GM19463 (cell line): ENCODE results near the gene SLC6A17.

Experiments
- ATAC-seq: cut with Tn5 transposase; IDR thresholded peaks from one replicate; pipeline ENCODE4 v1.9.1; 2021; ENCODE audit warnings: mild to moderate bottlenecking, moderate library complexity; ENCODE audit not compliant: unreplicated experiment

SLC6A17 gene

GRCh38 chr1:110237386-110238152 lies 87.3 kb downstream of the SLC6A17 start:
- peak; percentile 42 for ATAC-seq

GRCh38 chr1:110239441-110240430 lies 89.4 kb downstream of the SLC6A17 start:
- no peak for ATAC-seq

- no peak for ATAC-seq
Observed at GRCh38 chr1:110240476-110241210, 90.3 kb downstream of the SLC6A17 start.

- ATAC-seq, result no peak
Observed at GRCh38 chr1:110241516-110241915, 91.2 kb downstream of the SLC6A17 start.

GRCh38 chr1:110242062-110242461 lies 91.8 kb downstream of the SLC6A17 start:
- ATAC-seq, result no peak

- ATAC-seq, result no peak
Observed at GRCh38 chr1:110242731-110243130, 92.4 kb downstream of the SLC6A17 start.

GRCh38 chr1:110243146-110243545 lies 92.9 kb downstream of the SLC6A17 start:
- peak; percentile 29 for ATAC-seq

- peak; percentile 83 for ATAC-seq
Observed at GRCh38 chr1:110243574-110243973, 93.3 kb downstream of the SLC6A17 start.

GRCh38 chr1:110245876-110246620 lies 95.8 kb downstream of the SLC6A17 start:
- no peak for ATAC-seq

GRCh38 chr1:110248746-110249145 lies 98.5 kb downstream of the SLC6A17 start:
- ATAC-seq, result no peak

- ATAC-seq, result no peak
Observed at GRCh38 chr1:110249256-110249655, 99.0 kb downstream of the SLC6A17 start.

- no peak for ATAC-seq
Observed at GRCh38 chr1:110250008-110250407, 99.7 kb downstream of the SLC6A17 start.

- ATAC-seq, result no peak
Observed at GRCh38 chr1:110250749-110251148, 100.5 kb downstream of the SLC6A17 start.
